Esophagus muscularis mucosa (tissue), 4 donors: ENCODE data around the gene BCL7A.

Experiments used
- CTCF ChIP-seq, 3 experiments: fragments of 200-600 bp in 2 of 3; fragments of 450-650 bp in 1 of 3; sonication (generic) in 2 of 3; IDR thresholded peaks; one replicate each; pipeline ENCODE4 v1.5.1; 2017 to 2019; ENCODE audit warnings: antibody characterized with exemption in 3 of 3, mild to moderate bottlenecking in 2 of 3, moderate library complexity in 1 of 3
- EP300 ChIP-seq: sonication (generic); formaldehyde crosslinking; IDR thresholded peaks from one replicate; pipeline ENCODE4 v1.6.1; 2017; ENCODE audit warnings: antibody characterized with exemption
- POLR2A ChIP-seq: fragments of 450-650 bp; IDR thresholded peaks from one replicate; pipeline ENCODE4 v1.6.1; 2017; ENCODE audit warnings: antibody characterized with exemption, moderate library complexity, mild to moderate bottlenecking, low read depth
- POLR2AphosphoS5 ChIP-seq, 2 donors: sonication (generic); formaldehyde crosslinking; IDR thresholded peaks; one replicate each; pipeline ENCODE4 v1.6.1; 2017; ENCODE audit warnings: antibody characterized with exemption in 2 of 2

DNA sequence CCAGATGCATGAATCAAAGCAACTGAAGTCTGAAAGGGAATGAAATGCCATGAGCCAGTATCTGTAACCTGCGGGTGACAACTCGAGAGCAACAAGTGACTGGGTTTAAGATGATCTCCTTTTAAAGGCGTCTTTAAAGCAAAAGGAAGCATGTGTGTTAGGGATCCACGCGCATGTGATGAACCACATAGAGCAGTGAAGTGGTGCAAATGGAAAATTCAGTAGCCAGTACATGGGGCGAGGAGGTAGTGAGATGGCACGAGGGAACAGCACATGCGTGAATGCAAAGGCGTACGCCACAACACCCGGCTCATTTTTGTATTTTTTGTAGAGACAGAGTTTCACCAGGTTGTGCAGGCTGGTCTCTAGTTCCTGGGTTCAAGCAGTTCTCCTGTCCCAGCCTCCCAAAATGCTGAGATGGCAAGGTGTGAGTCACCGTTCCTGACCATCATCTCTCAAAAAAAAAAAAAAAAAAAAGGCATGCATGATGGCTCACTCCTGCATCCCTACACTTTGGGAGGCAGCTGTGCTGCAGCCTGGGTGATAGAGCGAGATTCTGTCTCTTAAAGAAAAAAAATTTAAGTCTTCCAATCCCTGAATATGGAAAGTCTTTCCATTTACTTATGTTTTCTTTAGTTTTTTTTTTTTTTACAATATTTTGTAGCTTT lies 24.6 kb upstream of the BCL7A start:
- TF ChIP-seq POLR2AphosphoS5 (IDR thresholded peaks at IDR 0.05) (no peak), CTCF (IDR thresholded peaks at IDR 0.05) (no peak), POLR2A (no peak), EP300 (no peak)
